Activated CD4-positive, alpha-beta T cell treated with anti-CD3 and anti-CD28 coated beads, Interleukin-2, amount 50 U/mL, for 48 hours (primary cell): ENCODE results near the gene HTR3B.

Experiments used
- DNase-seq, 2 experiments: peaks; one replicate each; pipeline ENCODE4 v3.0.0-alpha.2; 2020

Gene HTR3B

DNA sequence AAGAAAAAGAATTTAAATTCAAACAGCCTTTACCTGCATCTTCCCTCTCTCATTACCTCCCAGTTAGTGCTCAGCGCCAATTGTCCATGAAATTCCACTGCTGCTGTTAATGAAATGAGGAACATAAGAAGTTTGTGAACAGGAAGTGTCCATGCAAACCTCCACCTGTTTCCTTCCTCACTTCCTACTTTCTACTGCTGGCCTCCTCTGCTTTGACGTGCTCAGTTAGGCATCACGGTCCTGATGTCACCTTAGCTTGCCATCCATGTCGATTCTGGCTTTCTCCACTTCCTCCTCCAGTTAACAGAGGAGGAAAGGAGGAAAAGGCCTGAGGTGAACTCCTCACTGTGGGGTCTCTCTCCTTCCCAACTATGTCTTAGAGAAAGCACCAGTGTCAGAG, 43.4 kb downstream of the HTR3B start:
- DNase-seq = no peak

DNA sequence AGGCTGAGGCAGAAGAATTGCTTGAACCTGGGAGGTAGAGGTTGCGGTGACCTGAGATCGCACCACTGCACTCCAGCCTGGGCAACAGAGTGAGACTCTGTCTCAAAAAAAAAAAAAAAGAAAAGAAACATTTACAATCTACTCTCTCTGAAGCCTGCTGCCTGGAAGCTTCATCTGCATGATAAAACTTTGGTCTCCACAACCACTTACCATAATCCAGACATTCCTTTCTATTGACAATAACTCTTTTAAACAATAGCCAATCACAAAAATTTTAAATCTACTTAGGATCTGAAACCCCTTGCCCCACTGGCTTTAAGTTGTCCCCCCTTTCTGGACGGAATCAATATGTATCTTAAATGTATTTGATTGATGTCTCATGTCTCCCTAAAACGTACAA, 45.3 kb downstream of the HTR3B start:
- DNase-seq = no peak

DNA sequence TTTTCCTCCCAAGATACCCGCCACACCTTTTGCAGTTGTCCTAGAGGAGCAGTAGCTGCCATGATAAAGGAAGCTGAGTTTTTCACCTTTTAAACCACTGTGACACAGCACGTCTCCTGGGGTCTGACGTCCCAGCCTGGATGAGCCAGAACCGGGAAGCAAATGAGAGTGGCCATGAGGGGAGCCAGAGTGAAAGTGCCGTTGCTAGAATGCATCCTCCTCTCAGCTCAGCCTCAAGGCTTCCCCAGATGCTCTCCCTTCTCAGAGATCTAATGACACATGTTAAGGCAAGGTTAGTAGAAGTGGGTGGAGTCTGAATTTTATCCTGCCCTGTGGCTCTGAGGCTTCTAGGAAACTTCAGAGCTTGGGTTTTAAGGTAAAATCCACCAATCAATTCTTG, 46.9 kb downstream of the HTR3B start:
- DNase-seq = no peak

DNA sequence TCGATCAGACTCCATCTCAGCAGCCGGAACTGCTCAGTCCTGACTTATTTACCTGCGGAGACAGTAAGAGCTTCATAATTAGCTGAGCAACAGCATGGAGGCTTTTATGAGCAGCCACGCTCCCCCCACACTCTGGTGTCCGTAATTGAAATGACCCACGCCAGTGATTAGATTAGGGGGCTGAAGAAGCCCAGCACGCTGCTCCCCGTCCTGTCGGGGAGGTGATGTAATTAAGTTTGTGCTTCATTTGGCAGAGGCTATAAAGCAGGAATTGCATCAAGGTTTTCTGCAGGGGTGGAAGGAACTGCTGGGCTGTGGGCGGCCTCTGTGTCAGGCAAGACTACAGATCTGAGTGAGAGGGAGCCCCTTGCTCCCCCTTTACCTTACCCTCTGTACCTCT, 47.5 kb downstream of the HTR3B start:
- DNase-seq = no peak

DNA sequence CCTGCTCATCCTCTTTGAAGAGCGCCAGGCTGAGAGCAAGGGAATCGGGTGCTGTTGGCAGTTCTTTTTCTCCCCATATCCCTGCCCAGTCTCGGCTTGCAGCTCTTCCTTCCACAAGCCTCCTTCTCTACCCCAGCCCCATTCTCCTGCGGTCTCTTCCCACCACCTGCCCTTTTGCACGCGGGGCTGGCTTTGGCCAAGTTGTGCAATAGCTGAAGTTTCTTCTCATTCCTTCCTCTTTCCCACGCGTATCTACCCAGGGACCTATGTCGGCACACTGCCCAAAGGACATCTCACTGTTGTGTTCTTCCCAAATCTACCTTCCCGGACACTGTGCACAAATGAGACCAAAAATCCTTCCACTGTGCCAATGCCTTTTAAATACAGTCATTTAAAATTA, 48.0 kb downstream of the HTR3B start:
- DNase-seq = no peak

DNA sequence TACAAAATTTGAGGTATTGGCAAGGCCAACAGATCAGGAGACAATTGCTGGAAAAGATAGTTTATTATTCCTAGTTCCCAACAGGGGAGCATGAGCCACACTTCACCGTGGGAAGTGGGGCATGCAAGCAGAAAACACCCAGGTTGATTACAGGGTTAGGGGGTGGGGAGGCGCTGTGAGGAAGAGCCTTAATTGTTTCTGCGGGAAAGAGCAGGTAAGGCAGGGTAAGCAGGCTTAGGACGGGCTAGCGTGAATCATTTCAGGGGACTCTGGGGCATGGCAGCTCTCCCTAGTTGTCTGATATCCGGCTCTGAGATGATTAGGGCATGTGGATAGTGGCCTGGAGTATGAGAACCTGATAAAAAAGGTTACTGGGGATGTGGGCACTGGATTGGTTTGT, 49.6 kb downstream of the HTR3B start:
- no peak for DNase-seq

DNA sequence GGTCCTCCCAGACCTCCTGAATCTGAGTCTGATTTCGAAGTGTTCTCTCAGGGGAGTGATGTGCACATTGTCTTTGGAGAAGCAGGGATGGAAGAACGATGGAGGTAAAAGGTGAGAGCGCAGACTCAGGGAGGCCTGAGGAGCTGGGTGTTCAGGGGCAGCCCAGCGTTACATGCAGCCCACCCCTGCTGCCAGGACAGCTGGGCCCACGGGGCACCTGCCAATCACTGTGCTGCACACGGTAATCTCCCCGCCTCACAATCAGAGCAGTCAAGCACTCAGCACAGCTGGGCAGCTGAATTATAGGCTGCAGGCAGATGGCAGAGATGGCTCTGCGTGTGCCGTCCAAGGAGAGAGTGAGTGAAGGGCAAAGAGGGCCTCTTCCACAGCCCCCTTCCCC, 52.4 kb downstream of the HTR3B start:
- DNase-seq = no peak

DNA sequence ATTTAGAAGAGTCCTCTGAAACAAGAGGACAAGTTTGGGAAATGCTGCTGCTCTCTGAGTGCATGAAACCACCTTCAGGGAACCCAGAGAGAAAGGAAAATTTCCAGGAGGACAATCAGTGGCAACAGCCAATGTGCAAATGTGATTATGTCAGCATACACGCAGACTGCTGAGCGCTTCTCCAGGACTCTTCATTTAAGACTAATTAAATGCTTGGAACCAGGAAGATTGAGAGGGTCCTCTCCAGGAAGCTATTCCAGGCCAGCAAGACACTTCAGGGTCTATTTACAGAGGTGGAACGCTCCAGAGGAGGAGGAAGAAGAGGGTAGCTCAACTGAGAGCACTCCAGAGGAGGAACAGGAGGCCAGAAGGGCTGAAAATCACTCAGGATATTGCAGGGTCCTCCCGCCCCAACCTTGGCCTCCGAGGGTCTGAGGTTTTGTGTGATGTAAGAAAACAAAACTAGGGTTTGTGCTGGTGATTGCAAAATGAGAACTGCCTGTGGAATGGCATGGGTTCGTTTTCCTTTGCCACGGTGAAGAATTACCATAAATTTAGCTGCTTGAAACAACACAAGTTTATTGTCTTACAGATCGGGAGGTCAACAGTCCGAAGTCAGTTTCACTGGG, 56.2 kb downstream of the HTR3B start:
- no peak for DNase-seq

DNA sequence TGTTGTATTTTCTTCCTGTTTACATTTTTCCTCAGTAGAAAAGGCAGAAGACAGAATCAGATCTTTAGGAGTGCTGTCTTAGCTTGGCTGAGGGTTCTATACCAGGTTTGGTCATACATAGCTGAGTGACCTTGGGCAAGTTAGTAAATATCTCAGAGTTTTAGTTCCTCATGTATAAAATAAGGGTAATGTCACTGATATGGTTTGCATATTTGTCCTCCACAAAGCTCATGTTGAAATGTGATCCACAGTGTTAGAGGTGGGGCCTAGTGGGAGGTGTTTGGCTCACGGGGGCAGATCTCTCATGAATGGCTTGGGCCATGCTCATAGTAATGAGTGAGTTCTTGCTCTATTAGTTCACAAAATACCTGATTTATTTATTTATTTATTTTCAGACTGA, 62.8 kb downstream of the HTR3B start:
- DNase-seq = no peak

DNA sequence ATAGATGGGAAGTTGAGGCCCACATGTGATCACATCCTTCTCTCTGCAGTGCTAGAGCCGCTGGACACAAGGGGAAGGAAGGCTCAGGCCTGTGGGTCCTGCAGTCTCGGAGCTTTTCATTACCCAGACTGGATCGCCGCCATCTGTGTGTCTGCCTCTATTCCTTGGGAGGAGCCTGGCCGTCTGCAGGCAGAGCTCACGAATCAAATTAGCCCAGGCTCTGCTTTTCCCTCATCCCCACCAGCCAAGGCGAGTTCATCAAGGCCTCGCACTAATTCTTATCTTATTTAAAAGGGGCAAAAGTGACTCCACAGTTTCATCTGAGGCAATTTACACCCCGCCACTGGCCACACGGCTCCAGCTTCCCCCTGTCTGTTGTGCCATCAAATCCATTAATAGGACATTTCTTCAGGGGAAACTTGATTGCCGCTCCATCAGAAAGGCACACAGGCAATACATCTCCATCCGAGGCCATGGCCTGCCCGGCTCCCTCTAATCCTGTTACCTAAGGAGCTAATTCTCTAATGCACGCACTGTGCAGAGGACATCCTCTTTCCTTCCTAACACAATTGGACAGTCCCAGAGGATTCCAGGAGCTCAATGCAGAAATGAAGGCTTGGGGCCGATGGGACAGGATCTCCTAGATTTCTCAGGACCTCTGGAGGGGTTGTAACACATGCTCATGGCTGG, 67.1 kb downstream of the HTR3B start:
- no peak for DNase-seq

DNA sequence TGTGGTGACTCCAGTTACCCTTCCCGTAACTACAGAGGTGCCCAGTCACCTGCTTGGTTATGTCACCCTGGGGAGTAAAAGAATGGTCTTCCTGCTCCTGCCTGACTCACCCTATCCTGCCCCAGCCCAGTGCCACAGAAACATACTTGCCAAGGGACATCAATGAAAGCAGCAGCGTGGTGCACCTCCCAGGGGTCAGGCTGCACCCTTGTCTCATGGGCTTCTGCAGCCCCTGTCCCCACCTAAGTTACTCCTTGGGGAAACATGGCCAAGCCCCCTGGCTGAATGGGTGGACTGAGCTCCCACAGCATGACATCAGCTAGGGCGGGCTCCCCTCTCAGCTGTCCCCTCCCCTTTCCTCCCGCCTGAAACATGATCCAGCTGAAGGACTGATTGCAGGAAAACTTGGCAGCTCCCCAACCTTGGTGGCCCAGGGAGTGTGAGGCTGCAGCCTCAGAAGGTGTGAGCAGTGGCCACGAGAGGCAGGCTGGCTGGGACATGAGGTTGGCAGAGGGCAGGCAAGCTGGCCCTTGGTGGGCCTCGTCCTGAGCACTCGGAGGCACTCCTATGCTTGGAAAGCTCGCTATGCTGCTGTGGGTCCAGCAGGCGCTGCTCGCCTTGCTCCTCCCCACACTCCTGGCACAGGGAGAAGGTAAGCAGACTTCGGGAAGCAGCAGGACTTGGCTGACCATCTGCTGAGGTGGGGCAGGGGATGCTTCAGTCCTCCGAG, 70.3 kb downstream of the HTR3B start, which contains the start of gene HTR3A:
Gene HTR3A, plus strand, starts transcription at position 368 of the 730 bp plus-strand sequence. Its CDS starts 218 bp downstream, at position 586.
- DNase-seq = no peak

DNA sequence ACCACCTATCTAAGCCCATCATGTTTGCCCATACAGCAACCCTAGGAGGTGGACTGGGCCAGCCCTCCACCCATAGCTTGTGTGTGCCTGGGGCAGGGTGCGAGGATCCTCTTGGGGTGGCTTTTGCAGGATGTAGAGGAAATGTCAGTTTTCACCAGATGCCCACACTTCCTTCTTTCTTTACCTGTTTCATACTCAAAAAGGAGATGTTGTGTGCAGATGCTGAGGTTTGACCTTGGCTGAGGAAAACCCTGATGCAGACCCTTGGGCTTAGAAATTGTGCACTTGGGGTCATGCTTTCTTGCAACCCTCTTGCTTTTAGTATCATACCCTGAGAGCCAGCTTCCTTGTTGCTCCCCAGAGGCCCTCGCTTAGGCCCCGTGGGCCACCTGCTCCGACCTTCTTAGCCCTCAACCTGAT, 72.5 kb downstream of the HTR3B start:
- DNase-seq = no peak

DNA sequence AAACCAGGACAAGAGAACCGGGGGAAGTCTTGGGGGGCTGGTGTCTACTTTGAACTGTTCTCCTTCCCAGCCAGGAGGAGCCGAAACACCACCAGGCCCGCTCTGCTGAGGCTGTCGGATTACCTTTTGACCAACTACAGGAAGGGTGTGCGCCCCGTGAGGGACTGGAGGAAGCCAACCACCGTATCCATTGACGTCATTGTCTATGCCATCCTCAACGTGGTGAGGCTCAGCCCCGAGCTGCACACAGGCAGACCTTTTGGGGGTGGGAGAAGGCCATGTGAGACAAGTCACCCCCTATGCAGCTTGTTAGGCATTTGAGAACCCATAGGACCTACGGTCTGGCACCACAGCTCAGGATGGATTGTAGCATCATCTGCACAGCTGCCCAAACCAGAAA, 73.1 kb downstream of the HTR3B start:
- no peak for DNase-seq

DNA sequence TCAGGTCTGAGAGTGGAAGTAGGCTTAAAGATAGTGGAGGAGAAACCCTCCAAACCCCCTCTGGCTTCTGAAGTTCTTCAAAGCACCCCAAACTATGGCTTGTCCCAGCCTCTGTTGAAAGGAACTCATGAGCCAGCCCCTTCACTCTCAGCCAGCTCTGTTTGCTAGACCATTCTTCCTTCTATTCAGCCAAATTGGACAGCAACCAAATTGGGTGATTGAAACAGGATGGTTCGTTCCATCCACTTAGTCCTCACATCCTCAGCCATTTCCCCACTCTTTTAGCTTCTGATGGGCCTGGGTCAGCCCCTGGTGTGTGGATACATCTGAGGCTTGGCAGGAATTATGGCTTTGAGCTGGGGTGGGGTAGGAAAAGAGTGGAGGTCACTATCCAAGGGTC, 74.8 kb downstream of the HTR3B start:
- DNase-seq = no peak

DNA sequence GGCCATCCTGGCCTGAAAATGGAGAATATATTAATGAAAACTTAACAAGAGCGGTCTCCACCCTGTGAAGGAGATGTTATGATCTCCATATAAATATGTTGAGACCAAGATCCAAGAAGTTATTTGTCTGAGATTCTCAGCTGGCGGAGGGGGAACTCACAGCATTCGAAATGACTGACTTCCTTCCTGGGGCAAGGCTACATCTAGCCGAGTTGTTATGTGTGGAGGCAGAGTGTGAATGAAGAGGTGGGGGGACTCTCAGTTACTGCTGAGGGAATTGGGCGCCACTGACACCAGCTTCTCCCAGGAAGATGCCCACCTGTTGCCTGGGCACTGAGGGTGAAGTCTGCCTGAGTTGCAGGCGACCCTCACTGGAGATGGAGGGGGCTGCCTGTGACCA, 76.2 kb downstream of the HTR3B start:
- DNase-seq = no peak

DNA sequence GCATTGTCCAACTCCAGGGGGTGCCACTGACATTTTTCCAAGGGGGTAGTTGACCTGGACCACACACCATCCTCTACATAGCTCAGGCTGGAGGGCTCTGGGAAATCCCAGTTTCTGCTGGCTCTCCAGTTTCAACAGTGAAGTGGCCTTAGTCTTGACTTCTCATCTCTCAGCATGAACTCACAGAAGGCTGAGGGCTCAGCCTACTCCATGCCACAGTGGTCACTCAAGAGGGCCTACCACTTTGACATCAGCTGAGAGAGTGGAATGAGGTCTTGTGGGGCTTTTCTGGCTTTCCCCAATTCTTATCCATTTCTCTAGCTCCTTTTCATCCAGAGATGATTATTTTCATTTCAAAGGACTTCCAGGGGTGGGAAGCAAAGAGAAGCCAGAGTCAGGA, 77.7 kb downstream of the HTR3B start:
- no peak for DNase-seq

DNA sequence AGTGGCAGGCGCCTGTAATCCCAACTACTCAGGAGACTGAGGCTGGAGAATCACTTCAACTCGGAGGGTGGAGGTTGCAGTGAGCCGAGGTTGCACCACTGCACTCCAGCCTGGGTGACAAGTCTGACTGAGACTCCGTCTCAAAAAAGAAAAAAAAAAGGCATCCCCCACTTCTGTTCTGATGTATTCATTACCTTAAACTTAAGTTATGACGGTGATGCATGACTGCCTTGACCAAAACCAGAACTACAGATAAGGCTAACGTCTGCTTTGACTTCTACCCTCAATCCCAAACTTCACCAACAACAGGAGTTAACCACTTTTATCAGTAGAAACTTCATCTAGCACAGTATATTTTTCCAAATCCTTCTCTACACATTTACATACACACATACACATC, 80.2 kb downstream of the HTR3B start:
- no peak for DNase-seq

DNA sequence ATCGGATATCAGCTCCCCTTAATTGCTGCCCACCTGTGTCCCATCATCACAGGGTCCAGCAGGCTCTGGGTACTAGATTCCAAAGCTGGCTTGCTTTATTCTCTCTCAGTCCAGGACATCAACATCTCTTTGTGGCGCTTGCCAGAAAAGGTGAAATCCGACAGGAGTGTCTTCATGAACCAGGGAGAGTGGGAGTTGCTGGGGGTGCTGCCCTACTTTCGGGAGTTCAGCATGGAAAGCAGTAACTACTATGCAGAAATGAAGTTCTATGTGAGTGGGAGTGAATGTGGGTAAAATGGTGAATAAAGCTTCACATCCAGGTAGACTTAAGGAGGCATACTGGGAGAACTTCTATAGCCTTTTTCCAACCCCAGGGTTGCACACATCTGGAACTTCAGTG, 81.3 kb downstream of the HTR3B start:
- no peak for DNase-seq

DNA sequence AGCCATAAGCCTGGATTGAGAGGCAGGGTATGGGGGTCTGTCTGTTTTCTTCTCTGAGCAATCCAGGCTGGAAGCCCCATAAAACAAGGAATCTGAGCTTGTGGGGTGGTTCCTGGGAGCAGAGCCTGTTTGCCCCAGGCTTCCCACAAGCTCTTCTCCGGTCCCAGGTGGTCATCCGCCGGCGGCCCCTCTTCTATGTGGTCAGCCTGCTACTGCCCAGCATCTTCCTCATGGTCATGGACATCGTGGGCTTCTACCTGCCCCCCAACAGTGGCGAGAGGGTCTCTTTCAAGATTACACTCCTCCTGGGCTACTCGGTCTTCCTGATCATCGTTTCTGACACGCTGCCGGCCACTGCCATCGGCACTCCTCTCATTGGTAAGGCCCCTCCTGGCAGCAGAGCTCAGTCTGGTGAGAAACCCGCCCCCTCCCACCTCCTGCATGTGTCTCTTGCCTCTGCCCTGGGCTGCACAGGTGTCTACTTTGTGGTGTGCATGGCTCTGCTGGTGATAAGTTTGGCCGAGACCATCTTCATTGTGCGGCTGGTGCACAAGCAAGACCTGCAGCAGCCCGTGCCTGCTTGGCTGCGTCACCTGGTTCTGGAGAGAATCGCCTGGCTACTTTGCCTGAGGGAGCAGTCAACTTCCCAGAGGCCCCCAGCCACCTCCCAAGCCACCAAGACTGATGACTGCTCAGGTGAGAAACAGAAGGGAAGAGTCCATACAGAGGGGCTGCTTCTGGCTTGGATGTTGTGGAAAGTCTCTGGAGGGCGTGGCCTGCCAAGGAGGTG, 82.0 kb downstream of the HTR3B start:
- no peak for DNase-seq

DNA sequence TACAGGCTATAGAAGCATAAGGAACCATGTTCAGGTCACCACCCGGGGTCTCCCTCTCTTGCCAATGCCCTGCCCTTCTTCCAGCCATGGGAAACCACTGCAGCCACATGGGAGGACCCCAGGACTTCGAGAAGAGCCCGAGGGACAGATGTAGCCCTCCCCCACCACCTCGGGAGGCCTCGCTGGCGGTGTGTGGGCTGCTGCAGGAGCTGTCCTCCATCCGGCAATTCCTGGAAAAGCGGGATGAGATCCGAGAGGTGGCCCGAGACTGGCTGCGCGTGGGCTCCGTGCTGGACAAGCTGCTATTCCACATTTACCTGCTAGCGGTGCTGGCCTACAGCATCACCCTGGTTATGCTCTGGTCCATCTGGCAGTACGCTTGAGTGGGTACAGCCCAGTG, 84.8 kb downstream of the HTR3B start:
- no peak for DNase-seq

DNA sequence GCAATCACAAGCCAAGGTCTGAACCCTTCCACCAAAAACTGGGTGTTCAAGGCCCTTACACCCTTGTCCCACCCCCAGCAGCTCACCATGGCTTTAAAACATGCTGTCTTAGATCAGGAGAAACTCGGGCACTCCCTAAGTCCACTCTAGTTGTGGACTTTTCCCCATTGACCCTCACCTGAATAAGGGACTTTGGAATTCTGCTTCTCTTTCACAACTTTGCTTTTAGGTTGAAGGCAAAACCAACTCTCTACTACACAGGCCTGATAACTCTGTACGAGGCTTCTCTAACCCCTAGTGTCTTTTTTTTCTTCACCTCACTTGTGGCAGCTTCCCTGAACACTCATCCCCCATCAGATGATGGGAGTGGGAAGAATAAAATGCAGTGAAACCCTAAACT, 85.3 kb downstream of the HTR3B start:
- no peak for DNase-seq

DNA sequence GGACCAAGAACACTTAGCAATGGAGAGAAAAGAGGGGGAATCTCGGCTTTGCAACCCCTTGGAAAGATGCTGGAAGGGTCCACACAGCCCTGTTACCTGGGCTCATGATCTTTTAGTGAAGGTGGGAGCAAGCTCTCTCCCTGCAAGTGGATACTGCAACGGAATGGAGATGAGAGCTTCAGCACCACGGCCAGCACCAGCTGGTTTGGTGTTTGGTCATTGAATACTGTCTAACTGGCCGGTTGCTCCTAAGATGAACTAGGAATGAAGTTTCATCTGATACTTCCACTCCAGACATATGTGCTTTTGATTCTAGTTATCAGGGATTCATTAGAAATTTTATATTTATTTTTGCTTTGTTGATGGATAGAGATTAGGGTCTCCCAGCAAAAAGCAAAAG, 86.6 kb downstream of the HTR3B start:
- peak; percentile 7 to 12 for DNase-seq

DNA sequence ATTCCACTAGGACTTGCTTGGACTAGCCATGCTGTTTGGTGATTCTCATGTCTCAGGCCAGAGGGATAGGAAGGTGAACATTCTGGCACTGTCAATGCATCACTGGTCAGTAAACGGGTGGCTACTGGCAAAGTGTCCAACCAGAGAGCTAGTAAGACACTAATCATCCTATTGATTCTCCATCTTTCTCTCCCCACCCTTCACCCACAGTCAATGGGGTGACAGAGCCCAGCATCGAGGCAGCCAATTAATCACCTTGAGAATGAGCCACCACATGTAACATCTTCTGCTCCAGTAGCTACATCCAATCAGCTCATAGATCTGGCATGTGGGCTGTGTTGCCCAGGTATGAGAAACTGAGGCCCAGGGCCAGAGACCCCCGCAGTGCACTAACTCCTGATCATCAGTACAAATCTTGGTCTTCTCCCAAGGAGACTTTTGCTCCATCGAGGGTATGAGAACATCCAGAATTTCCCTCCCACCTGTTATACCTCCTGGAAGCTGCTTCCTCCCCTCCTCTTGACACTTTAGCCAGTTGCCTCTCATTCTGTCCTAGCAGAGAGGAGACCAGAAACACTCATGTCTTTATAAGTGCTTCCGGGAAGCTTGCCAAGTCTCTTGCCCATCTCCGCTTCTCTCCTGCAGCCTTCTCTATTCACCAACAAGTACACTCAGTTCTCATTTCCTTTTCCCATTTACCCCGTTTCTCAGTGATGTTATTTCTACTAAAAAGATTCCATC, 87.3 kb downstream of the HTR3B start:
- DNase-seq = no peak
